HepG2 (cell line): Measurements from ENCODE around the gene PLPPR3. TPM values are rescaled to one million over a fixed set of nuclear protein-coding genes. Genes with fewer than 3 reads are reported as not detected.
A peak's percentile ranks its signal among the peaks of the same experiment; 100 is the strongest.

ENCODE experiments used
- AHR ChIP-seq: IDR thresholded peaks from 2 replicates; pipeline ENCODE4 v1.6.1; 2018; ENCODE audit warnings: missing genetic modification reagents, missing compliant biosample characterization
- FOXK2 ChIP-seq: fragments of 450-650 bp; IDR thresholded peaks from 2 replicates; pipeline ENCODE4 v1.6.1; 2016
- IRX3 ChIP-seq: sonication (generic); formaldehyde crosslinking; IDR thresholded peaks from 2 replicates; pipeline ENCODE4 v1.8.1; 2023; ENCODE audit warnings: mild to moderate bottlenecking, low read depth, missing genetic modification reagents, borderline replicate concordance
- KDM2A ChIP-seq: sonication (generic); formaldehyde crosslinking; IDR thresholded peaks from 2 replicates; pipeline ENCODE4 v1.4.0; 2020; ENCODE audit warnings: low read depth, missing genetic modification reagents, borderline replicate concordance
- RFX1 ChIP-seq: fragments of 450-650 bp; IDR thresholded peaks from 2 replicates; pipeline ENCODE4 v1.6.1; 2017
- ZNF17 ChIP-seq: sonication (generic); formaldehyde crosslinking; IDR thresholded peaks from 2 replicates; pipeline ENCODE4 v1.5.0; 2020; ENCODE audit warnings: mild to moderate bottlenecking, missing genetic modification reagents
- ZNF235 ChIP-seq: sonication (generic); formaldehyde crosslinking; IDR thresholded peaks from 2 replicates; pipeline ENCODE4 v1.8.1; 2023; ENCODE audit warnings: mild to moderate bottlenecking, missing genetic modification reagents, borderline replicate concordance
- ZNF30 ChIP-seq: sonication (generic); formaldehyde crosslinking; IDR thresholded peaks from 2 replicates; pipeline ENCODE4 v1.5.0; 2020; ENCODE audit warnings: mild to moderate bottlenecking, missing genetic modification reagents
- ZNF33B ChIP-seq: sonication (generic); formaldehyde crosslinking; IDR thresholded peaks from 2 replicates; pipeline ENCODE4 v1.5.1; 2020; ENCODE audit warnings: mild to moderate bottlenecking, missing genetic modification reagents
- ZNF550 ChIP-seq: sonication (generic); formaldehyde crosslinking; IDR thresholded peaks from 2 replicates; pipeline ENCODE4 v1.4.0; 2020; ENCODE audit warnings: mild to moderate bottlenecking, missing genetic modification reagents, borderline replicate concordance
- ZNF589 ChIP-seq: sonication (generic); formaldehyde crosslinking; conservative IDR thresholded peaks from 2 replicates; pipeline ENCODE4 v1.8.0; 2022; ENCODE audit warnings: mild to moderate bottlenecking, moderate library complexity, missing genetic modification reagents
- ZNF75D ChIP-seq: sonication (generic); formaldehyde crosslinking; IDR thresholded peaks from 2 replicates; pipeline ENCODE4 v1.8.1; 2023; ENCODE audit warnings: missing genetic modification reagents, mild to moderate bottlenecking, borderline replicate concordance
- ZNF841 ChIP-seq: sonication (generic); formaldehyde crosslinking; IDR thresholded peaks from 2 replicates; pipeline ENCODE4 v1.8.1; 2023; ENCODE audit warnings: missing genetic modification reagents, borderline replicate concordance
- polyA plus RNA-seq, 8 experiments: library from polyadenylated mRNA; depleted of rRNA in 3 of 8; stranded (reverse) in 7 of 8; unstranded in 1 of 8; fragments of >200 nt; fragmentation: Illumina TruSeq in 4 of 8; extraction: Trizol in 4 of 8; gene quantifications; 2 replicates each; pipeline versions ENCODE4 v1.2.1 to v1.2.3, GENCODE V29; 2011 to 2016; ENCODE audit warnings: low read depth in 4 of 8, missing spikeins in 1 of 8, mixed read lengths in 1 of 8; ENCODE audit not compliant: insufficient read depth in 1 of 8
- total RNA-seq, 5 experiments: library from RNA; depleted of rRNA; stranded (reverse); fragments of >200 nt; fragmentation: Illumina TruSeq; extraction: Trizol; gene quantifications; 2 replicates each; pipeline ENCODE4 v1.2.3, GENCODE V29; 2016; ENCODE audit warnings: low read depth in 1 of 5
- TF ChIP-seq, protein P1 (sequence below): sonication (generic); formaldehyde crosslinking; IDR thresholded peaks from 2 replicates; pipeline ENCODE4 v1.4.0; 2020; ENCODE audit warnings: missing genetic modification reagents
- TF ChIP-seq, protein P2 (sequence below): sonication (generic); formaldehyde crosslinking; IDR thresholded peaks from 2 replicates; pipeline ENCODE4 v1.5.0; 2020; ENCODE audit warnings: missing genetic modification reagents
- TF ChIP-seq, protein P3 (sequence below): sonication (generic); formaldehyde crosslinking; IDR thresholded peaks from 2 replicates; pipeline ENCODE4 v1.5.1; 2020; ENCODE audit warnings: missing genetic modification reagents, mild to moderate bottlenecking, borderline replicate concordance
- TF ChIP-seq, protein P4 (sequence below): sonication (generic); formaldehyde crosslinking; IDR thresholded peaks from 2 replicates; pipeline ENCODE4 v1.8.1; 2023; ENCODE audit warnings: missing genetic modification reagents, mild to moderate bottlenecking, borderline replicate concordance
- TF ChIP-seq, protein P5 (sequence below): sonication (generic); formaldehyde crosslinking; IDR thresholded peaks from 2 replicates; pipeline ENCODE4 v1.4.0; 2020; ENCODE audit warnings: missing genetic modification reagents, mild to moderate bottlenecking, borderline replicate concordance
- TF ChIP-seq, protein P6 (sequence below): sonication (generic); formaldehyde crosslinking; IDR thresholded peaks from 2 replicates; pipeline ENCODE4 v1.5.0; 2020; ENCODE audit warnings: missing genetic modification reagents, mild to moderate bottlenecking, borderline replicate concordance

PLPPR3 gene
- total and polyA plus RNA-seq, 2 of the 13 experiments (the other 11 are each of a cell fraction or from before 2014, with no cell fraction given): 0.07 to 0.16 TPM

DNA sequence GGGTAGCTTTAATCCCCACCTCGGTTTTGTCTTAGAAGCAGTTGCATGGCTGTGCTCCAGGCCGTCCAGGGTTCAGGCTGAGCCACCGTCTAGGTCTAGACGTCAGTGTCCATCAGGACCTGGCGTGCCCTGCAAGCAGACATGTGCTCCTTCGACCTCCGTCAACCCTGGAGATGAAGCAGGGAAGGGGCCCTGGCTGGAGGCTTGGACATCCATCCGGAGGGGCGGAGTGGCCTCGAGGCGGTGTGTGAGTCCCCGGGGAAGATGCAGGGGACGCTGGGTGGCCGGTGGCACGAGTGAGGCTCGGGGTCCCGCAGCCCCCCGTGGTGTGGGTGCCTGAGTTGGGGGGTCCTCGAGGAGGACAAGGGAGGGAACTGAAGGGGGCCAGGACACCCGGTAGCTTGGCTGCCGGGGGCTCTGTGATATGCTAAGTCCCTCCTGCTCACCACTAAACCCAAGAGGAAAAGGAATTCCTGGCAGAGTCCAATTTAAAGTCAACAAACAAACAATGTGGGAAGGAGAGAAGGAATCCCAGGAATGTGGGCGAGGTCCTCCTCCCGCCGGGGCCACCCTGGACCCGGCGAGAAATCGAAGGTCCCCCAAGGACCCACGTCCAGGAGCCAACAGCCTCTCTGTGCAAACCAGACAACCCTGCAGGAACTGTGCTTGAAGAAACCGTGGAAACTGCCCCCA, 39.4 kb downstream of the PLPPR3 start (continued):
- TF ChIP-seq, protein P1, sequence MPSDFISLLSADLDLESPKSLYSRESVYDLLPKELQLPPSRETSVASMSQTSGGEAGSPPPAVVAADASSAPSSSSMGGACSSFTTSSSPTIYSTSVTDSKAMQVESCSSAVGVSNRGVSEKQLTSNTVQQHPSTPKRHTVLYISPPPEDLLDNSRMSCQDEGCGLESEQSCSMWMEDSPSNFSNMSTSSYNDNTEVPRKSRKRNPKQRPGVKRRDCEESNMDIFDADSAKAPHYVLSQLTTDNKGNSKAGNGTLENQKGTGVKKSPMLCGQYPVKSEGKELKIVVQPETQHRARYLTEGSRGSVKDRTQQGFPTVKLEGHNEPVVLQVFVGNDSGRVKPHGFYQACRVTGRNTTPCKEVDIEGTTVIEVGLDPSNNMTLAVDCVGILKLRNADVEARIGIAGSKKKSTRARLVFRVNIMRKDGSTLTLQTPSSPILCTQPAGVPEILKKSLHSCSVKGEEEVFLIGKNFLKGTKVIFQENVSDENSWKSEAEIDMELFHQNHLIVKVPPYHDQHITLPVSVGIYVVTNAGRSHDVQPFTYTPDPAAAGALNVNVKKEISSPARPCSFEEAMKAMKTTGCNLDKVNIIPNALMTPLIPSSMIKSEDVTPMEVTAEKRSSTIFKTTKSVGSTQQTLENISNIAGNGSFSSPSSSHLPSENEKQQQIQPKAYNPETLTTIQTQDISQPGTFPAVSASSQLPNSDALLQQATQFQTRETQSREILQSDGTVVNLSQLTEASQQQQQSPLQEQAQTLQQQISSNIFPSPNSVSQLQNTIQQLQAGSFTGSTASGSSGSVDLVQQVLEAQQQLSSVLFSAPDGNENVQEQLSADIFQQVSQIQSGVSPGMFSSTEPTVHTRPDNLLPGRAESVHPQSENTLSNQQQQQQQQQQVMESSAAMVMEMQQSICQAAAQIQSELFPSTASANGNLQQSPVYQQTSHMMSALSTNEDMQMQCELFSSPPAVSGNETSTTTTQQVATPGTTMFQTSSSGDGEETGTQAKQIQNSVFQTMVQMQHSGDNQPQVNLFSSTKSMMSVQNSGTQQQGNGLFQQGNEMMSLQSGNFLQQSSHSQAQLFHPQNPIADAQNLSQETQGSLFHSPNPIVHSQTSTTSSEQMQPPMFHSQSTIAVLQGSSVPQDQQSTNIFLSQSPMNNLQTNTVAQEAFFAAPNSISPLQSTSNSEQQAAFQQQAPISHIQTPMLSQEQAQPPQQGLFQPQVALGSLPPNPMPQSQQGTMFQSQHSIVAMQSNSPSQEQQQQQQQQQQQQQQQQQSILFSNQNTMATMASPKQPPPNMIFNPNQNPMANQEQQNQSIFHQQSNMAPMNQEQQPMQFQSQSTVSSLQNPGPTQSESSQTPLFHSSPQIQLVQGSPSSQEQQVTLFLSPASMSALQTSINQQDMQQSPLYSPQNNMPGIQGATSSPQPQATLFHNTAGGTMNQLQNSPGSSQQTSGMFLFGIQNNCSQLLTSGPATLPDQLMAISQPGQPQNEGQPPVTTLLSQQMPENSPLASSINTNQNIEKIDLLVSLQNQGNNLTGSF: no peak
- peak; percentile 72 for TF ChIP-seq KDM2A (CRISPR knock-in tag)
- TF ChIP-seq RFX1: no peak
- TF ChIP-seq, protein P2, sequence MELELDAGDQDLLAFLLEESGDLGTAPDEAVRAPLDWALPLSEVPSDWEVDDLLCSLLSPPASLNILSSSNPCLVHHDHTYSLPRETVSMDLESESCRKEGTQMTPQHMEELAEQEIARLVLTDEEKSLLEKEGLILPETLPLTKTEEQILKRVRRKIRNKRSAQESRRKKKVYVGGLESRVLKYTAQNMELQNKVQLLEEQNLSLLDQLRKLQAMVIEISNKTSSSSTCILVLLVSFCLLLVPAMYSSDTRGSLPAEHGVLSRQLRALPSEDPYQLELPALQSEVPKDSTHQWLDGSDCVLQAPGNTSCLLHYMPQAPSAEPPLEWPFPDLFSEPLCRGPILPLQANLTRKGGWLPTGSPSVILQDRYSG (CRISPR knock-in tag): no peak
- TF ChIP-seq, protein P3, sequence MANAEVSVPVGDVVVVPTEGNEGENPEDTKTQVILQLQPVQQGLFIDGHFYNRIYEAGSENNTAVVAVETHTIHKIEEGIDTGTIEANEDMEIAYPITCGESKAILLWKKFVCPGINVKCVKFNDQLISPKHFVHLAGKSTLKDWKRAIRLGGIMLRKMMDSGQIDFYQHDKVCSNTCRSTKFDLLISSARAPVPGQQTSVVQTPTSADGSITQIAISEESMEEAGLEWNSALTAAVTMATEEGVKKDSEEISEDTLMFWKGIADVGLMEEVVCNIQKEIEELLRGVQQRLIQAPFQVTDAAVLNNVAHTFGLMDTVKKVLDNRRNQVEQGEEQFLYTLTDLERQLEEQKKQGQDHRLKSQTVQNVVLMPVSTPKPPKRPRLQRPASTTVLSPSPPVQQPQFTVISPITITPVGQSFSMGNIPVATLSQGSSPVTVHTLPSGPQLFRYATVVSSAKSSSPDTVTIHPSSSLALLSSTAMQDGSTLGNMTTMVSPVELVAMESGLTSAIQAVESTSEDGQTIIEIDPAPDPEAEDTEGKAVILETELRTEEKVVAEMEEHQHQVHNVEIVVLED (CRISPR knock-in tag): no peak
- TF ChIP-seq ZNF841 (CRISPR knock-in tag): no peak
- TF ChIP-seq AHR: 0 out of 2 replicates have a peak, but pooled peaks have one; percentile 38
- TF ChIP-seq, protein P4, sequence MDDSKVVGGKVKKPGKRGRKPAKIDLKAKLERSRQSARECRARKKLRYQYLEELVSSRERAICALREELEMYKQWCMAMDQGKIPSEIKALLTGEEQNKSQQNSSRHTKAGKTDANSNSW (CRISPR knock-in tag): no peak
- TF ChIP-seq ZNF17 (CRISPR knock-in tag): no peak
- no peak for TF ChIP-seq ZNF33B
- no peak for TF ChIP-seq ZNF550 (CRISPR knock-in tag)
- no peak for TF ChIP-seq ZNF235
- TF ChIP-seq, protein P5, sequence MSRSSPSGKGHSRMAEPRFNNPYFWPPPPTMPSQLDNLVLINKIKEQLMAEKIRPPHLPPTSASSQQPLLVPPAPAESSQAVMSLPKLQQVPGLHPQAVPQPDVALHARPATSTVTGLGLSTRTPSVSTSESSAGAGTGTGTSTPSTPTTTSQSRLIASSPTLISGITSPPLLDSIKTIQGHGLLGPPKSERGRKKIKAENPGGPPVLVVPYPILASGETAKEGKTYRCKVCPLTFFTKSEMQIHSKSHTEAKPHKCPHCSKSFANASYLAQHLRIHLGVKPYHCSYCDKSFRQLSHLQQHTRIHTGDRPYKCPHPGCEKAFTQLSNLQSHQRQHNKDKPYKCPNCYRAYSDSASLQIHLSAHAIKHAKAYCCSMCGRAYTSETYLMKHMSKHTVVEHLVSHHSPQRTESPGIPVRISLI: no peak
- TF ChIP-seq ZNF589 (CRISPR knock-in tag): 0 out of 2 replicates have a peak, but pooled peaks have one; percentile 48
- TF ChIP-seq IRX3 (CRISPR knock-in tag): no peak
- TF ChIP-seq ZNF75D: no peak
- TF ChIP-seq, protein P6, sequence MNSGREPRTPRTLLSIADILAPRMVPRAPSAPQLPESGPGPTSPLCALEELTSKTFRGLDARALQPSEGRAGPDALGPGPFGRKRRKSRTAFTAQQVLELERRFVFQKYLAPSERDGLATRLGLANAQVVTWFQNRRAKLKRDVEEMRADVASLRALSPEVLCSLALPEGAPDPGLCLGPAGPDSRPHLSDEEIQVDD (CRISPR knock-in tag): no peak
- TF ChIP-seq FOXK2: no peak
- no peak for TF ChIP-seq ZNF30 (CRISPR knock-in tag)
